HG03558 (cell line): ENCODE measurements around the gene NACC1.

Experiments
- ATAC-seq: cut with Tn5 transposase; IDR thresholded peaks from one replicate; pipeline ENCODE4 v1.9.1; 2021; ENCODE audit warnings: moderate number of reproducible peaks; ENCODE audit not compliant: unreplicated experiment; ENCODE audit errors: extremely low read depth

Gene NACC1

DNA sequence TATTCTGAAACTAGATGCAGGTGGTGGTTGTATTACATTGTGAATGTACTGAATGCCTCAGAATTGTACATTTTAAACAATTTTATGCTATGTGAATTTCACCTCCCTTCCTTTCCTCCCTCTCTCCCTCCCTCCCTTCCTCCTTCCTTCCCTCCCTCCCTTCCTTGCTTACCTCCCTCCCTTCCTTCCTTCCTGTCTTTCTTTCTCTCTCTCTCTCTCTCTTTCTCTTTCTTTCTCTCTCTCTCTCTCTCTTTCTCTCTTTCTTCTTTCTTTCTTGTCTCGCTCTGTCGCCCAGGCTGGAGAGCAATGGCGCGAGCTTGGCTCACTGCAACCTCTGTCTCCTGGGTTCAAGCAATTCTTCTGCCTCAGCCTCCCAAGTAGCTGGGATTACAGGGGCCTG is 69.4 kb downstream of the NACC1 start:
- ATAC-seq, result no peak

DNA sequence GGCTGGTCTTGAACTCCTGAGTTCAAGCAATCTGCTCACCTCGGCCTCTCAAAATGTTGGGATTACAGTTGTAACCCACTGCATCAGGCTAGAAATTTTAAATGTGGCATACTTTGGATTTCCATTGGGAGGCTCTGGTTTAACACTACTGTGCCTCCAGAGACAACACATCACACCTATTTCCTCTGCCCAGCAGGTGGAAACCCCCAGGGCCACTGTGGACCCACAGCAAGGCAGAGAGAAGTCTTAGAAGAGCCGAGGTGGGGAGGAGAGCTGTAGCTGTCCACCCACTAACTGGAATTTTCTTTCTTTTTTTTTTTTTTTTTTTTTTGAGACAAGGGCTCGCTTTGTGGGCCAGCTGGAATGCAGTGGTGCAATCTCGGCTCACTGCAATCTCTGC is 71.5 kb downstream of the NACC1 start:
- no peak for ATAC-seq
